PC-9 (cell line): ENCODE measurements around the gene MCM5.

Experiments
- EZH2 ChIP-seq: fragments of 200-600 bp; sonication (generic); IDR thresholded peaks from 2 replicates; pipeline ENCODE4 v1.8.0; 2017; ENCODE audit warnings: antibody characterized with exemption, low read depth
- TF ChIP-seq, protein P1 (sequence below): fragments of 200-600 bp; sonication (generic); conservative IDR thresholded peaks from 2 replicates; pipeline ENCODE4 v1.6.1; 2017; ENCODE audit warnings: mixed run types, antibody characterized with exemption, mild to moderate bottlenecking, moderate library complexity

DNA sequence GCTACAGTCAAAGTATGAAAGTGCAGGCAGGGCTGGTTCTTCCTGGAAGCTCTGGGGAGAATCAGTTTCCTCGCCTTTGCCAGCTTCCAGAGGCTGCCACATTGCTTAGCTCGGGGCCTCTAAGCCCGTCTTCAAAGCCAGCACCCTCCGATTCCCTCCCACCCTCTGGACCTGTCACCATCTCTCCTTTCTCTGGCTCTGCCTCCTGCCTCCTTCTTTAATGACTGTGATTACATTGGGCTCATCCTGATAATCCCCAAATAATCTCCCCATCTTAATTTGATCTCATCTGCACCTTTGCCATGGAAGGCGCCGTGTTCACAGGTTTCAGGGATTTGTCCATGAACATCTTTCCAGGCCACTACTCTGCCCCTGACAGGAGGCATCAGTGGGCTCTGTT is 42.5 kb downstream of the MCM5 start:
- TF ChIP-seq, protein P1, sequence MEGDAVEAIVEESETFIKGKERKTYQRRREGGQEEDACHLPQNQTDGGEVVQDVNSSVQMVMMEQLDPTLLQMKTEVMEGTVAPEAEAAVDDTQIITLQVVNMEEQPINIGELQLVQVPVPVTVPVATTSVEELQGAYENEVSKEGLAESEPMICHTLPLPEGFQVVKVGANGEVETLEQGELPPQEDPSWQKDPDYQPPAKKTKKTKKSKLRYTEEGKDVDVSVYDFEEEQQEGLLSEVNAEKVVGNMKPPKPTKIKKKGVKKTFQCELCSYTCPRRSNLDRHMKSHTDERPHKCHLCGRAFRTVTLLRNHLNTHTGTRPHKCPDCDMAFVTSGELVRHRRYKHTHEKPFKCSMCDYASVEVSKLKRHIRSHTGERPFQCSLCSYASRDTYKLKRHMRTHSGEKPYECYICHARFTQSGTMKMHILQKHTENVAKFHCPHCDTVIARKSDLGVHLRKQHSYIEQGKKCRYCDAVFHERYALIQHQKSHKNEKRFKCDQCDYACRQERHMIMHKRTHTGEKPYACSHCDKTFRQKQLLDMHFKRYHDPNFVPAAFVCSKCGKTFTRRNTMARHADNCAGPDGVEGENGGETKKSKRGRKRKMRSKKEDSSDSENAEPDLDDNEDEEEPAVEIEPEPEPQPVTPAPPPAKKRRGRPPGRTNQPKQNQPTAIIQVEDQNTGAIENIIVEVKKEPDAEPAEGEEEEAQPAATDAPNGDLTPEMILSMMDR = no peak
- TF ChIP-seq EZH2 = no peak
